Fibroblast of villous mesenchyme (primary cell): ENCODE data around the gene CABLES2. TPM values are rescaled to one million over a fixed set of nuclear protein-coding genes. Genes with fewer than 3 reads are reported as not detected.

Source experiments
- DNase-seq: peaks from one replicate; pipeline ENCODE4 v3.0.0-alpha.2; 2010; ENCODE audit warnings: low read depth
- H3K4me3 ChIP-seq: 2 replicates; pipeline ENCODE4 v1.5.1; 2011; ENCODE audit warnings: low read depth, mild to moderate bottlenecking, low read length
- CTCF ChIP-seq: IDR thresholded peaks from 2 replicates; pipeline ENCODE4 v1.5.1; 2012; ENCODE audit warnings: low read depth, mild to moderate bottlenecking, low read length; ENCODE audit not compliant: insufficient read depth
- total RNA-seq: library from RNA; depleted of rRNA; stranded (reverse); fragments of >200 nt; gene quantifications from 2 replicates; pipeline ENCODE4 v1.2.3, GENCODE V29; 2012

Gene CABLES2
- total RNA-seq, 1 donor = 1.7 TPM

GRCh38 chr20:62436692-62437091 lies 29.6 kb upstream of the CABLES2 start:
- TF ChIP-seq CTCF = no peak
- DNase-seq = no peak
- H3K4me3 ChIP-seq = no peak overlapping the region

DNA sequence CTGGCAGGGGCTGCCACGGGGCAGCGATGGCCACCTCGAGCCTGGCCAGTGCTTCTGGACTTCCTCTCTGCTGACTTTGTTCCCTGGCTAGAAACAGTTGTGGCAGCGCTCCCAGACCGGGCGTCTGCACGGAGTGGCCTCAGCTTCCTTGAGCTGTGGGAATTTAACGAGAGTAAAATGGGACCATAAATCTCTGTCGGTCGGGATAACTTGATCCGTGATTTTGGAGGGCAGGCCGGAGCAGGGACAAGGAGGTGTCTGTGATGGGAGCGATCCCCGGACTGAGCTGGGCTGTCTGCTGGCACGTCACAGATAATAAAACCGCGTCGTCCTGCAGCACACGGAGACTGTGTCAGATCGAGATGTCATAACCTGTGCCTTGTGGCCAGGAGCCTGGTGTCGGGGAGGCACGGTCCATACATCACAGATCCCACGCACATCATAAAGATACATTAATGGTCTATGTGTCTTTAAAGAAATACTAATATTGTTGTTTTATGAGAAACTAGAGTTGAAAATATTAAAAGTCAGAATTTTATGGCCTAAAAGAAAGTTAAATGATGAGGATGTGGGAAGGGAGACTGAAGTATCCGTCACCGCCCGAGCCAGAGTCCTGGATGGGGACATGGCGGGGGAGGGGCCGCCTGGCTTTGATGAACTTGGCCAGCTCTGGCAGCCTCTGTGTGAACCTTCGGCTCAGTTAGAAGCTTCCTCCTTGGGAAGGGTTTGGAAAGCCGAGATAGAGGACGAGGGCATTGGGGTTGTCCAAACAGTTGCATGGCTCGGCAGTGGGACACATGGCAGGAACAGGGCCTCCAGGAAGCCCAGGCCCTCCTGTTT lies 26.8 kb upstream of the CABLES2 start:
- TF ChIP-seq CTCF = no peak

GRCh38 chr20:62430866-62431447 lies 23.9 kb upstream of the CABLES2 start:
- DNase-seq = no peak
- no peak overlapping the region for H3K4me3 ChIP-seq
- no peak for TF ChIP-seq CTCF

More for the DNA sequence above, 26.8 kb upstream of the CABLES2 start:
- peak; percentile 18 for DNase-seq
- H3K4me3 ChIP-seq = no peak overlapping the region

DNA sequence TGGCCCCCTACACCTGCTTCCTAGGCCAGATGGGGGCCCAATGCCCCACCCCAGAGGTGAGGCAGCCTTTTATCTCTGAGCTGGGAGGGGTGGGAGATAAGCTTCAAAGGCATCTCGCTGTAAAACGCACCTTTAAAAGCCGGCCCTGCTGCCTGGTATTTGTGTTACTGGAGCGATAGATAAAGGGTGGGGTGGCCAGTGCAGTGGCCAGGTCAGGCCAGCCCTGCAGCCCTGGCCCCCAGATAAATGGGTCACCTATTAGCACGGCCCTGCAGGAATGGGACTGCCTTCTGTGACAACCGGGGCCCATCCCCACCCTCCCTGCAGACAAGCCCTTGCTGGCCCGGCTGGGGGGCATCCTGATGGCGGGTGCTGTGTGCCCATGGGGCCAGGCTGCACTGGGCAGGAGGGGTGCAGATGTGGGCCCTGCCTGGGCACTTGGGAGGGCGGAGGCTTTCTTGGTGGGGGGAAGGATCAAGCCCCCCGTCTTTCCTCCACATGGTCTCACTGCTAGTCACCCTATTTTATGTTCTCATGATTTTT lies 23.3 kb upstream of the CABLES2 start:
- no peak overlapping the region for H3K4me3 ChIP-seq
- TF ChIP-seq CTCF = no peak
- no peak for DNase-seq

DNA sequence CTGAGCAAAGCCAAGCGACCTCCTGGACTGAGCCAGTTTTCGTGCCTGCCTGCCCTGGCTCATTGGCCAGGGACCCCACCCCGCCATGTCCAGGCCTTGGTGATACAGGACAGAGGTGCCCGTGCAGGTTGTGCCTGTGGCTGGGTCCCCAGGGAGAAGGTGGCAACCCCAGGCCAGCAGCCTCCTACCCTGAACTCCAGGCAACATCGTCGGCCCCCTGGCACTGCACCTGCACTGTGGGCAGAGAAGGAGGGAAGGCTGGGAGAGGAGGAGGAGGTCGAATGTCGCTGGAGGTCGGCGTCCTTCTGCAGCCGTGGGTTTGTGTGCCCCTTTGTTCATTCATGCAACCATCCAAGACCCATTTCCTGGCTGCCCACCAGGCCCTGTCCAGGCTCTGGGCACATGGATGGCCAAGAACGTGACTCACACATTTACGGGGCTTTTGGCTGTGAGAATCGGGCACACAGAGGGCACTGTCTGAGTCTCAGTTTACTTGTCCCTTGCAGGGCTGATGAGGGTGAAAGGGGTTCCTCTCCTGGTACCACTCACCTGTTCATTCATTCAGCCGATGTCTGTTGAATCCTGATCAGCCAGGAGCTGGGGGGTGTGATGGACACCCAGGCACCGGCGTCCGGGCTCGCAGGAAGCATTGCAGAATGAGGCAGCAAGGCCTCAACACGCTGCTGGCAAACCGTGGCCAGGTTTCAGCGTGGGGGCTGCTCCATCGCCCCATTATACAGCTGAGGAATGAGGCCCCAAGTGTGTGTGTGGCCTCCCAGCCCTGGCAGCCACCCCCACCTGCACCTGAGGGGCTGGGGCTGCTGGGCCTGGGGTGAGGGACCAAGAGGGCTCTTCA lies 22.6 kb upstream of the CABLES2 start:
- DNase-seq = no peak
- no peak for TF ChIP-seq CTCF
- no peak overlapping the region for H3K4me3 ChIP-seq

DNA sequence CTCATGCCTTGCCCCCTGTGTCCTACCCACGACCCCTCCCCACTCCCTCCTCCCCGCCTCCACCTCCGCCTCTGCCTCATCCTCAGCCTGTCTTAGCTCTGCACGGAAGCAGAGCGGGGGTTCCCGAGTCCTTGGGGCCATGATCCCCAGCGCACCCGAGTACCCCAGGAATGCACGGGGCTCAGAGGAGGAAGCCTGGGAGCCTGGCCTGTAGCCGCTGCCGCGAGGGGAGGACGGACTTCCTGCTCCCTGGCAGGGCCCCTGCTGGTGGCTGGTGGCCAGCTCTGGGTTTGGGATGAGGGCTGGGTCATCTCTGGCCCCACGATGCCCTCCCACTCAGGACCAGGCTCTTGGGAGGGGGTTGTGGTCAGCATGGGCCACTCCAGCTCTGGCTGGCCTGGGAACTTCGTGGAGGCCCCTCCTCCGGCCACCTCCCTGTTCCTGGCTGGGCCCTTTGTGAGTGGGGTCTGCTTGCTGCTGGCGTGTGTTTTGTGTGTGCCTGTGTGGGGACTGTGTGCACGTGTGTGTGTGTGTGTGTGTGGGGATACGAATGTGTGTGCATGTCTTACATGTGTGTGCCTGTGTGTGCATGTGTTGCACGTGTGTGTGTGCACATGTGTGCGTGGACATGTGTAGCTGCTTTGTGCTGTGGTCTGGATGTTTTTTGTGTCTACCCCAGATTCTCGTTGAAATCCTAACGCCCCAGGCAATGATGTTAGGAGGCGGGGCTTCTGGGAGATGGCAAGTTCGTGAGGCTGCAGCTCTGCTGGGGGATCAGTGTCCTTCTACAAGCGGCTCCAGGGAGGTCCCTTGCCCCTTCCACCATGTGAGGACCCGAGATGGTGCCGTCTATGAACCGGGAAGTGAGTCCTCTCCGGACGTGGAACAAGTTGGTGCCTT lies 21.6 kb upstream of the CABLES2 start:
- no peak for TF ChIP-seq CTCF
- no peak for DNase-seq
- no peak overlapping the region for H3K4me3 ChIP-seq
